Sigmoid colon (tissue), 4 donors: ENCODE results near the gene AP1G1.
"Not testable (repeated sequence)": the region's sequence is repeated elsewhere in the genome, so short reads cannot be mapped to it uniquely, and the experiment has no call there.

Experiments used
- EP300 ChIP-seq, 4 donors: sonication (generic); formaldehyde crosslinking; IDR thresholded peaks; one replicate each; pipeline ENCODE4 v1.6.1; 2017; ENCODE audit warnings: antibody characterized with exemption in 4 of 4
- TF ChIP-seq, protein P1 (sequence below), 4 experiments: fragments of 450-650 bp in 3 of 4; fragments of 200-600 bp in 1 of 4; IDR thresholded peaks; one replicate each; pipeline ENCODE4 v1.5.1; 2016 to 2019; ENCODE audit warnings: antibody characterized with exemption in 4 of 4, mild to moderate bottlenecking in 3 of 4, moderate library complexity in 2 of 4

DNA sequence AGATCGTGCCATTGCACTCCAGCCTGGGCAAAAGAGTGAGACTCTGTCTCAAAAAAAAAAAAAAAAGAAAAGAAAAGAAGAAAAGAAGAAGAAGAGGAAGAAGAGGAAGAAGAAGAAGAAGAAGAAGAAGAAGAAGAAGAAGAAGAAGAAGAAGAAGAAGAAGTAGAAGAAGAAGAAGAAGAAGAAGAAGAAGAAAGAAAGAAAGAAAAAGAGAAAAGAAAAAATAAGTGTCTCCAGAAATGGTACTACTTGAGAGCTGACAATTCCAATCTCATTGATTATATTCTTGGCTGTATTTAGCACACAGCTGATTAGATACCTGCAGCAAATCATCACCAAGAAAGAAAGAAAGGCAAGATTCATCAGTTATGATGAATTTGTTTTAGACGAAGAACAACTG, 23.5 kb upstream of the AP1G1 start:
- TF ChIP-seq EP300 (IDR thresholded peaks at IDR 0.05), result not testable (repeated sequence)
- TF ChIP-seq, protein P1, sequence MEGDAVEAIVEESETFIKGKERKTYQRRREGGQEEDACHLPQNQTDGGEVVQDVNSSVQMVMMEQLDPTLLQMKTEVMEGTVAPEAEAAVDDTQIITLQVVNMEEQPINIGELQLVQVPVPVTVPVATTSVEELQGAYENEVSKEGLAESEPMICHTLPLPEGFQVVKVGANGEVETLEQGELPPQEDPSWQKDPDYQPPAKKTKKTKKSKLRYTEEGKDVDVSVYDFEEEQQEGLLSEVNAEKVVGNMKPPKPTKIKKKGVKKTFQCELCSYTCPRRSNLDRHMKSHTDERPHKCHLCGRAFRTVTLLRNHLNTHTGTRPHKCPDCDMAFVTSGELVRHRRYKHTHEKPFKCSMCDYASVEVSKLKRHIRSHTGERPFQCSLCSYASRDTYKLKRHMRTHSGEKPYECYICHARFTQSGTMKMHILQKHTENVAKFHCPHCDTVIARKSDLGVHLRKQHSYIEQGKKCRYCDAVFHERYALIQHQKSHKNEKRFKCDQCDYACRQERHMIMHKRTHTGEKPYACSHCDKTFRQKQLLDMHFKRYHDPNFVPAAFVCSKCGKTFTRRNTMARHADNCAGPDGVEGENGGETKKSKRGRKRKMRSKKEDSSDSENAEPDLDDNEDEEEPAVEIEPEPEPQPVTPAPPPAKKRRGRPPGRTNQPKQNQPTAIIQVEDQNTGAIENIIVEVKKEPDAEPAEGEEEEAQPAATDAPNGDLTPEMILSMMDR (IDR thresholded peaks at IDR 0.05), result not testable (repeated sequence)
